ENCODE data around the gene MCRS1.

Gene MCRS1

GRCh38 chr12:49562831-49563230, 5.1 kb downstream of the MCRS1 start:
- Histone ChIP-seq H3K4me1 (ENCODE audit: control insufficient read depth, insufficient read depth, low read length) (no peaks in the 10 kb centered on the region), H3K27ac (ENCODE audit: extremely low read depth, low read depth, low read length) (no peak overlapping the region), H3K4me3 (ENCODE audit: low read depth, low read length) (no peak overlapping the region), H3K9me3 (ENCODE audit: control insufficient read depth, insufficient read depth, low read depth, low read length) (no peaks in the 10 kb centered on the region), H3K36me3 (ENCODE audit: control insufficient read depth in 2 of 2, insufficient read depth in 1 of 2, low read length in 2 of 2) (peaks cover 11 to 85% of the 10 kb centered on the region in 2 experiments)
- TF ChIP-seq ZNF585B (tag by site-specific recombination; IDR thresholded peaks at IDR 0.05) (no peak), ELK4 (IDR thresholded peaks at IDR 0.05; ENCODE audit: borderline replicate concordance, low read depth, low read length) (no peak), ZSCAN23 (tag by site-specific recombination; IDR thresholded peaks at IDR 0.05) (no peak), ZNF677 (tag by site-specific recombination; IDR thresholded peaks at IDR 0.05) (no peak), YY1 (tag by site-specific recombination; IDR thresholded peaks at IDR 0.05) (no peak), KLF10 (tag by site-specific recombination; IDR thresholded peaks at IDR 0.05) (no peak), ZNF324 (tag by site-specific recombination; IDR thresholded peaks at IDR 0.05) (no peak), ZNF664 (tag by site-specific recombination; IDR thresholded peaks at IDR 0.05) (no peak), FEZF1 (tag by site-specific recombination; IDR thresholded peaks at IDR 0.05) (no peak), KLF8 (tag by site-specific recombination; IDR thresholded peaks at IDR 0.05) (no peak), PRDM6 (tag by site-specific recombination; IDR thresholded peaks at IDR 0.05) (no peak), ZNF10 (tag by site-specific recombination; IDR thresholded peaks at IDR 0.05) (no peak)
- ChIA-PET POLR2A (interaction anchor here (1.1 kb wide), 1 partner anchor 9 kb away, joined by 5 read pairs; no protein-coding TSS in a partner anchor), CTCF (interaction anchor here (0.6 to 2.2 kb wide), 3 partner anchors 9 to 264 kb away, joined by 3 to 13 read pairs (median 4); no protein-coding TSS in a partner anchor)

GRCh38 chr12:49562233-49562632, 5.7 kb downstream of the MCRS1 start:
- ChIA-PET POLR2A (interaction anchor here (1.1 kb wide), 1 partner anchor 8 kb away, joined by 5 read pairs; no protein-coding TSS in a partner anchor), CTCF (interaction anchor here (1.1 to 2.2 kb wide), 4 partner anchors 8 to 231 kb away, joined by 4 to 13 read pairs (median 4); no protein-coding TSS in a partner anchor)
- no peaks in the 10 kb centered on the region for H3K4me1 ChIP-seq (ENCODE audit: control insufficient read depth, insufficient read depth, low read length)
- H3K4me3 ChIP-seq (ENCODE audit: low read depth, low read length), result no peak overlapping the region
- no peaks in the 10 kb centered on the region for H3K9me3 ChIP-seq (ENCODE audit: control insufficient read depth, insufficient read depth, low read depth, low read length)
- H3K27ac ChIP-seq (ENCODE audit: extremely low read depth, low read depth, low read length), result peak overlapping the region; percentile 9; the same call in 1 of the 2 replicates
- TF ChIP-seq PRDM1 (tag by site-specific recombination; IDR thresholded peaks at IDR 0.05) (peak; percentile 77), ZNF394 (tag by site-specific recombination; IDR thresholded peaks at IDR 0.05; ENCODE audit: borderline replicate concordance) (no peak)
- H3K36me3 ChIP-seq (ENCODE audit: control insufficient read depth in 2 of 2, insufficient read depth in 1 of 2, low read length in 2 of 2), result peaks cover 11 to 91% of the 10 kb centered on the region in 2 experiments

- H3K36me3 ChIP-seq (ENCODE audit: control insufficient read depth in 2 of 2, insufficient read depth in 1 of 2, low read length in 2 of 2), result peaks cover 11 to 98% of the 10 kb centered on the region in 2 experiments
- H3K9me3 ChIP-seq (ENCODE audit: control insufficient read depth, insufficient read depth, low read depth, low read length), result no peaks in the 10 kb centered on the region
- no peaks in the 10 kb centered on the region for H3K4me1 ChIP-seq (ENCODE audit: control insufficient read depth, insufficient read depth, low read length)
- ChIA-PET POLR2A (interaction anchor here (1.5 kb wide), 1 partner anchor 63 kb away, joined by 4 read pairs; the partner anchor contains the start of gene PRPF40B), CTCF (interaction anchor here (1.0 to 1.2 kb wide), 3 partner anchors 20 to 229 kb away, joined by 3 to 4 read pairs (median 4); no protein-coding TSS in a partner anchor)
- H3K4me3 ChIP-seq (ENCODE audit: low read depth, low read length), result no peak overlapping the region
- H3K27ac ChIP-seq (ENCODE audit: extremely low read depth, low read depth, low read length), result no peak overlapping the region
- TF ChIP-seq ZNF530 (tag by site-specific recombination; IDR thresholded peaks at IDR 0.05; ENCODE audit: low read depth) (no peak), ZNF768 (tag by site-specific recombination; IDR thresholded peaks at IDR 0.05) (no peak), ZBTB7A (tag by site-specific recombination; IDR thresholded peaks at IDR 0.05; ENCODE audit: low read depth) (no peak), ZNF596 (tag by site-specific recombination; IDR thresholded peaks at IDR 0.05) (no peak), ZNF792 (tag by site-specific recombination; IDR thresholded peaks at IDR 0.05) (no peak), GLIS2 (tag by site-specific recombination; IDR thresholded peaks at IDR 0.05) (no peak), SETDB1 (IDR thresholded peaks at IDR 0.05; ENCODE audit: insufficient read length, low read length) (no peak), ZNF138 (tag by site-specific recombination; IDR thresholded peaks at IDR 0.05; ENCODE audit: borderline replicate concordance) (no peak), ZXDB (tag by site-specific recombination; IDR thresholded peaks at IDR 0.05) (no peak), ZNF624 (tag by site-specific recombination; IDR thresholded peaks at IDR 0.05) (no peak), ZNF366 (tag by site-specific recombination; conservative IDR thresholded peaks at IDR 0.05) (no peak), ZNF350 (tag by site-specific recombination; IDR thresholded peaks at IDR 0.05) (no peak)
These were observed 7.2 kb downstream of the MCRS1 start for GRCh38 chr12:49560695-49561094.
